ENCODE results near the gene C1orf226. TPM values are rescaled to one million over a fixed set of nuclear protein-coding genes. Genes with fewer than 3 reads are reported as not detected.

The C1orf226 gene
- total RNA-seq, 1 donor from 2014 or later = not detected

DNA sequence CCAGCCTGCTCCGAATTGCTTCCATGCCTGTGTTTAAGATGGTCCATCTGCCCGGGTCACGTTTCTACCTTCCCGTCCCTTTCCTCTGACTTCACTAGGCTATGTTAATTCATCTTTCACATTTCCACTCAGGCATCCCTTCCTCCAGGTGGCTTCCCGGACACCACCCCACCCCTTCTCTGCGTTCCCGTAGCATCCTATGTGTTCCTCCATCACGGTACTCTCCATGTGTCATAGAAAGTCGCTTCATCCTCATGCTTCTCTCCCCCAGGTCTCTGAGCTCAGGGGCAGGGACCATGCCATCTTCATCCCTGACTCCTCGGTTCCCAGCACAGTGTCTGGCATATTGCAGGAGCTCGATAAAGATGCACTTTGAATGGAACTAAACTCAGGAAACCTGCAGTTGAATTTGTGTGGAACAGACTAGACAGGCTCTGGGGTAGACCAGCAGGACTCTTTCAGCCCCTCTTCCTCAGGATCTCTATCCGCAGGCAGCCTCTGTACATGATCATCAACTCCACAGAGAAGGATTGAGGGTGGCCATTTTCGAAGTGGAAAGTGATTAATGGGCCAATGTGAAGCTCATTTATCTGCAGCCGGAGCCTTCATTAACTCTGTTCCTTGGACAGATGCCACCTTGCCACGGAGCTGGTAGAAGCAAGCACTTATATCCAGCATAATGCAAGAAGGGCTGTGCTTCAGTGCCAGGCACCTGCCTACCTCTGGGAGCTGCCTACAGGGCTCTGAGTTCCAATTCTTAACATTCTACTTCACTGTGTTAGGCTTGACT, 9.1 kb downstream of the C1orf226 start:
- Mint-ChIP-seq H3K9me3 (no peaks in the 10 kb centered on the region), H3K4me1 (ENCODE audit: low read depth) (no peaks in the 10 kb centered on the region), H3K4me3 (no peak overlapping the region), H3K27ac (no peak overlapping the region), H3K36me3 (ENCODE audit: low read depth) (no peaks in the 10 kb centered on the region), H3K27me3 (ENCODE audit: insufficient read depth) (peaks cover 11% of the 10 kb centered on the region)
- intact Hi-C loops (cut with micrococcal nuclease) = loop anchor here (5.0 kb wide), 1 partner anchor 598 kb away; no protein-coding TSS in a partner anchor
- DNase-seq (ENCODE audit: low spot score) = no peak

DNA sequence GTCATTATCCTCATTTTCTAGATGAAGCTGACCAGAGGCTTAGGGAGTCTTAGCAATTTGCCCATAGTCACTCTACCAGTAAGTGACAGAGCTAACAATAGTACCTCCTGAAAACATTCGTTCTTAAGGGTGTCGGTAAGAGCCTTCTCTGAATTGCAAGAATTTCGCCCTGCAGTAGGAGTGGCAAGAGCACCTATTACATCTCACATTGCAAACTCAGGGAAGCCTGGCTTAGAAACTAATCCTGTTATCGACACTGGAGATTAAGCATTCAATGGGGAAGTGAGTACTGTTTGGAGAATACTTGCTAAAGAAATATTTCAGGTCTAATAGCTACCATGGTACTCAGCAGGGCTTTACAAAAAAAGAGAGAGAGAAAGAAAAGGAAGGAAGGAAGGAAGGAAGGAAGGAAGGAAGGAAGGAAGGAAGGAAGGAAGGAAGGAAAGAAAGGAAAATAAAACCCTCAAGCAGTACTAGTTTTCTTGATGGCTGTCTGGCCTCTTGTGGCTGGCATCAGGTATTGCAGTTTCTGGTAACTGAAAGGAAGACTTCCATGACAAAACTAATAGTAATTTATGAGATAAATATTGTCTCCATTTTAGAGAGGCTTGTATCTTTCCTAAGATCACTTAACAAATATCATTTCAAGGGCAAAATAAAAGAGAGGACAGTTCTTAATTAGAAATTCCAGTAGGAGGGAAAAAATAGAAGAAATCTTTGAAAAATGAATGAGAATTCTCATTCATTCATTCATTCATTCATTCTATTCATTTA, 10.4 kb downstream of the C1orf226 start:
- Mint-ChIP-seq H3K27me3 (ENCODE audit: insufficient read depth) (peaks cover 9% of the 10 kb centered on the region), H3K27ac (no peak overlapping the region), H3K9me3 (no peaks in the 10 kb centered on the region), H3K36me3 (ENCODE audit: low read depth) (no peaks in the 10 kb centered on the region), H3K4me3 (no peak overlapping the region), H3K4me1 (ENCODE audit: low read depth) (no peaks in the 10 kb centered on the region)
- DNase-seq (ENCODE audit: low spot score) = no peak
- intact Hi-C loops (cut with micrococcal nuclease) = loop anchor here (1.0 to 5.0 kb wide), 2 partner anchors 336 to 600 kb away; no protein-coding TSS in a partner anchor

DNA sequence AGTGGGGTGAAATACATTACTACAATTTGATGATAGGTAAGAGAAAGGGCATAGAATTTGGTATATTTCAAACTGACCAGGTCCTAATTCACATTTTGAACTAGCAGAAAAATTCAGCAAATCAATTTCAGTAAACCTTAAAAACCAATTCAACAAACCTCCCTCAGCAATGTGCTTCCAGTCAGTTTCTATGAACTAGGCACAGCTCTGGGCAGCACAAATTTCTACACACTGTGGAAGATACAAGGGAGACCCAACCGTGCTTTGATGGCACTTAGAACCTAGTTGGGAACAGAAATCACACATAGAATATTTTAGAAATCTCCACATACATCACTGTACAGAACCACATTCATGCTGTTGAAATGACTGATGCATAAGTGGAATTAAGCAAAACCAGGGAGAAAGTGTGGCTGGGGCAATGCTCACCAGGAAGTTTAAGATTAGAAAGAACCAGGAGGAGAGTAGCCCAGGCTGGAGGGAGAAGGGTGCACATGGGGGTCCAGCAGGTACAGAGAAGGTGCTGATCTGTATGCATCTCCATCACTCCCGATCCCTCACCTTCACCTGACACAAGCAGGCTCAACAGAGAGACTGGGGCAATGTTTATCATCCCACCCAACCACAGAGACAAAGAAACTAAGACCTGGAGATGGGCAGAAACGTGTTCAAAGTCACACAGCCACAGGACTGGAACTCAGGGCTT, 14.8 kb downstream of the C1orf226 start:
- no peak for DNase-seq (ENCODE audit: low spot score)
- Mint-ChIP-seq H3K27me3 (ENCODE audit: insufficient read depth) (peaks cover 9% of the 10 kb centered on the region), H3K4me3 (no peak overlapping the region), H3K4me1 (ENCODE audit: low read depth) (no peaks in the 10 kb centered on the region), H3K9me3 (no peaks in the 10 kb centered on the region), H3K27ac (no peak overlapping the region), H3K36me3 (ENCODE audit: low read depth) (no peaks in the 10 kb centered on the region)
- intact Hi-C loops (cut with micrococcal nuclease) = no loop called here

DNA sequence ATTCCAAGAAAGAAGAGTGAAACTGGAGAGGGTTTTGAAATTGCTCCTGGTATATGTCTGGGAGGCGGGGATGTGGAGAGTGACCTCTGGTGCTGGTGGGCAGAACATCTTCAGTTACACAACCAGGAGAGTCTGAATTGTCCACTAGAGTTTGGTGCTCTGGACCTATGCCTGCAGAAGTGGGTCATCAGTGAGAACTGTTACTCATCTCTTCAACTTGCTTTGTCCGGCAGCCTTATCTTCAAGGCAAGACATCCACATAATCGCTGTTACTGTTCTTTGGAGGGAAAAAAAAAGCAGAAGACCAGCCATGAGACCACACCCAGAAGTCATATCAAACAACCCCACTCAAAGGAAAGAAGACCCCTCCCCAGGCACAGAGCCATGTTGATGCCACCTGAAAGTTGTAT, 15.5 kb downstream of the C1orf226 start:
- intact Hi-C loops (cut with micrococcal nuclease) = no loop called here
- no peak overlapping the region for H3K4me3 Mint-ChIP-seq

DNA sequence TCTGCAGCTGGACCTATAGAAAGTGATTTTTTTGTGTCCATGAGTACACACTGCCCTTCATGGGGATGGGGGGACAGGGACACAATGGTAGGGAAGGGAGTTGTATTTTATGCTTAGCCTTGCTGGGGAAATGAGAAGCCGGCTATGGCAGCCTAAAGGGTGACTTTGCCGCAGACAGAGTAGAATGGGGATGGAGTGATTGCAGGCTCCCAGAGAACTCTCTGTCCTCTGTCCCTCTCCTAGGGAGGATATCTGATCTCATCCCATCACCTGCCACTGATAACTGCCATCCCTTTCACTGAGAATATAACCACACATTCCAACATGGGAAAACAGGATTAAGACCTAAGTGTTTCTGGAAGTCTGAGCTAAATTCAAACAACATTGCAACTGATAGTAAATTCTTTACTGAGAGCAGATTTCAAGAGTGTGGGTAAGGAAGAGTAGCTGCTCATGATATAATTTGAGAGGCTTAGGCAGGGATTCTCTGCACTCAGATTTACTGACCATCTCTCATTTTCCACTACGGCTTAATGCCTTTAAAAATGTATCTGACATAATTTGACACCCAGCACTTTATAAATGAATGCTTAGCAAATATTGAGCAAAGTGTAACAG, 16.5 kb downstream of the C1orf226 start:
- DNase-seq (ENCODE audit: low spot score) = no peak
- H3K36me3 Mint-ChIP-seq (ENCODE audit: low read depth) = no peaks in the 10 kb centered on the region
- no peaks in the 10 kb centered on the region for H3K4me1 Mint-ChIP-seq (ENCODE audit: low read depth)
- intact Hi-C loops (cut with micrococcal nuclease) = no loop called here
- no peaks in the 10 kb centered on the region for H3K9me3 Mint-ChIP-seq
- peaks cover 7% of the 10 kb centered on the region for H3K27me3 Mint-ChIP-seq (ENCODE audit: insufficient read depth)
- H3K4me3 Mint-ChIP-seq = no peak overlapping the region
- H3K27ac Mint-ChIP-seq = no peak overlapping the region

More for the DNA sequence above, 15.5 kb downstream of the C1orf226 start:
- Mint-ChIP-seq H3K36me3 (ENCODE audit: low read depth) (no peaks in the 10 kb centered on the region), H3K27ac (no peak overlapping the region), H3K27me3 (ENCODE audit: insufficient read depth) (peaks cover 9% of the 10 kb centered on the region), H3K9me3 (no peaks in the 10 kb centered on the region), H3K4me1 (ENCODE audit: low read depth) (no peaks in the 10 kb centered on the region)
- DNase-seq (ENCODE audit: low spot score) = no peak

DNA sequence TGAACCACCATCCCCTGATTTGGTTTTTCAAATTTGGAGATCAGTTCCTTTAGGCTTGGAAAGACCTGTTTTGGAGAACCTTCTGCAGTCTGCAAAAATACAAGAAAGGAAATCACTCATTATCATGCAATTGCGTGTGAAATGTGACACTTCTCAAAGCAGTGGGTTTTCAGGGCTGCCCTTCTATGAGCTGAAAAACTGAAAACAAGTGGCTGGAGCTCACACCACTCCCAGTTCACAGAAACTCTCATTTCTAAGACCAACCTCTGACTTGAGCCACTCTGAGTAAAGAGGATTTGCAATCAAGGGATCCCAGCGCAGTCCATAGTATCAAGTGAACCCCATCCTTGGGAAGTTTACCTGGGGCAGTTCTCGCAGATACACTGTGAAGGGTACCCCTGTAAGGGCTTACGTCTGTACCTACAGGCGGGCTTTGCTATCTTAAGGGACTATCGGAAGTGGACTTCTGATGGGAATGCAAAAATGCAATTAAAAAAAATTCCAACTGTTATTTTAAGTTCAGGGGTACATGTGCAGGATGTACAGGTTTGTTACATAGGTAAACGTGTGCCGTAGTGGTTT, 17.6 kb downstream of the C1orf226 start:
- Mint-ChIP-seq H3K27me3 (ENCODE audit: insufficient read depth) (peaks cover 7% of the 10 kb centered on the region), H3K4me3 (no peak overlapping the region)
- intact Hi-C loops (cut with micrococcal nuclease) = no loop called here

DNA sequence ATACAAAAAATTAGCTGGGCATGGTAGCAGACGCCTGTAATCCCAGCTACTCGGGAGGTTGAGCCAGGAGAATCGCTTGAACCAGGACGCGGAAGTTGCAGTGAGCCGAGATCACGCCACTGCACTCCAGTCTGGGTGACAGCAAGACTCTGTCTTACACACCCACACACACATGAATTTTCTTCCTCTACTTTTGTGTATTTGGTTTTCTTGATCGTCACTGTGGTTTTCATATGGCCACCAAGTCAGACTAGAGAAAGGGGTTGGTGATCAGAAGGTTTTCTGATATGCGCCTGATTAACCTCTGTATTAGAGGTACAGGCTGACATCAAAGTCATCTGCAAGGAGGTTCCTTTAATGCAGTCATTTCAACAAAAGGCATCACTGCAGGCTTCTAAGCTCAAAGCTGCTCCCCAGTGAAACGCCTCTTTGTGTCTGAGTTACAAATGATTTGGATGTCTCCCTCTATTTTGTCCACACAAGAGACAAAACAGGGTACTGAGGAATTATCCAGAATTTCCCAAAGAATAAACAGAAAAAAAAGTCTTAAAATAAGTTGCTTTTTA, 19.3 kb downstream of the C1orf226 start:
- Mint-ChIP-seq H3K4me3 (no peak overlapping the region), H3K27ac (no peak overlapping the region), H3K36me3 (ENCODE audit: low read depth) (no peaks in the 10 kb centered on the region), H3K9me3 (no peaks in the 10 kb centered on the region), H3K27me3 (ENCODE audit: insufficient read depth) (peaks cover 9% of the 10 kb centered on the region), H3K4me1 (ENCODE audit: low read depth) (no peaks in the 10 kb centered on the region)
- no peak for DNase-seq (ENCODE audit: low spot score)
- intact Hi-C loops (cut with micrococcal nuclease) = no loop called here

More for the DNA sequence above, 17.6 kb downstream of the C1orf226 start:
- no peak for DNase-seq (ENCODE audit: low spot score)
- Mint-ChIP-seq H3K27ac (no peak overlapping the region), H3K36me3 (ENCODE audit: low read depth) (no peaks in the 10 kb centered on the region), H3K9me3 (no peaks in the 10 kb centered on the region), H3K4me1 (ENCODE audit: low read depth) (no peaks in the 10 kb centered on the region)

DNA sequence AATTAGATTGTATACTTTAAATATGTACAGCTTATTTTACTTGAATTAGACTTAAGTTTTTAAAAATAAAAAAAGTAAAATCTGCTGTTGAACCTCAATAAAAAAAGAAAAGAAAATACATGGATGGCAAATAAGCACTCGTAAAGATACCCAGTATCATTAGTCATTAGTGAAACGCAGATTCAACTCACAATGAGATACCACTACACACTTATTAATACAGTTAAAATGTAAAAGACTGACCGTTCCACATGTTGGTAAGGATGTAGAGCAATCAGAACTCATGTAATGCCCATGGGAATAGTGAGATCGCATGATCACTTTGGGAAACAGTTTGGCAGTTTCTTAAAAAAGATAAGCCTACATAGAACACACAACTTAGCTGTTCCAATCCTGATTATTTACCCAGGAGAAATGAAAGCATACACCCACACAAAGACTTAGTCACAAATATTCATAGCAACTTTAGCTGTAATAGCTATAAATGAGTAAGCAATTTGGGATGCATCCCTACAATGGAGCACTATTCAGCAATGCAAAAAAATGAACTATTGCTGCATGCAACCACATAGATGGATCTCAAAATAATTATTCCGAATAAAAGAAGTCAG, 23.1 kb downstream of the C1orf226 start:
- no peak overlapping the region for H3K27ac Mint-ChIP-seq

DNA sequence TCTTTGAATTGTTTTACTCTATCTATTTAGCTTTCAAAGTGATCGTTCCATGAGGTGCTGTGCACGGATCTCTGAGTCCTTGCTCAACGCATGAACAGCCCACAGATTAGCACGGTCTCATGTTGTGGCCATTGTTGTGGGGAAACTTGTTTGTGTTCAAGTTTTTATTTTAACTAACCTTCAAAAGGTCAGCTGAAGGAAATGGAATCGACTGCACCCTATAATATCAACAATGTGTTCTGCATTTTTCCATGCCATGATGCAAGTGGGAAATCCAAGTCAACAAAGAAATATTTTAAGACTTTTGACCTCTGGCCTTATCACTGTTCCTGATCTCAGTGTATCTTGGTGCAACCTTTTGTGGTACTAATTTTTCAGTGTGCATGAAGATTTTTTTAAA, 24.3 kb downstream of the C1orf226 start:
- H3K4me1 Mint-ChIP-seq (ENCODE audit: low read depth) = no peaks in the 10 kb centered on the region
- no peaks in the 10 kb centered on the region for H3K9me3 Mint-ChIP-seq
- H3K36me3 Mint-ChIP-seq (ENCODE audit: low read depth) = no peaks in the 10 kb centered on the region
- peaks cover 8% of the 10 kb centered on the region for H3K27me3 Mint-ChIP-seq (ENCODE audit: insufficient read depth)
- no peak overlapping the region for H3K4me3 Mint-ChIP-seq
- H3K27ac Mint-ChIP-seq = no peak overlapping the region
- DNase-seq (ENCODE audit: low spot score) = no peak
- intact Hi-C loops (cut with micrococcal nuclease) = no loop called here

More for the DNA sequence above, 23.1 kb downstream of the C1orf226 start:
- Mint-ChIP-seq H3K4me1 (ENCODE audit: low read depth) (no peaks in the 10 kb centered on the region), H3K36me3 (ENCODE audit: low read depth) (no peaks in the 10 kb centered on the region), H3K4me3 (no peak overlapping the region), H3K9me3 (no peaks in the 10 kb centered on the region), H3K27me3 (ENCODE audit: insufficient read depth) (peaks cover 10% of the 10 kb centered on the region)
- DNase-seq (ENCODE audit: low spot score) = no peak
- intact Hi-C loops (cut with micrococcal nuclease) = no loop called here

DNA sequence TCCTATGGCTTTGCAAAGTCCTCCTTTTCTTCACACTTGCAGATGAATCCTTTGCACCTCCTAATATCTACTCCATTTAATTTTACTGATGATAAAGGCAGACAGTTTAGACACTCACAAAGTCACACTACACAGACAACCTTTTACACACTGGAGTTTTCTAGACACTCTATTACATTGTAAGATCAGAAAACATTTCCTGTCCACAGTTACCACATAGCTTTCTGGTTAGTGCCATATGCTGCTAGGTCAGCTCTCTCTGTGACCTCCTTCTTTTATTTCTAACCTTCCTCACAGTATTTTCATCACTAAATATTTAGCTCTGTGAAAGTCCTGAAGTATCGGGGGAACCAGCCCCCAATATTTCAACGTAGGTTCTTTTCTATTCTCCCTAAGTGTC, 25.3 kb downstream of the C1orf226 start:
- no peaks in the 10 kb centered on the region for H3K9me3 Mint-ChIP-seq
- H3K27ac Mint-ChIP-seq = no peak overlapping the region
- intact Hi-C loops (cut with micrococcal nuclease) = no loop called here
- H3K4me3 Mint-ChIP-seq = no peak overlapping the region
- H3K4me1 Mint-ChIP-seq (ENCODE audit: low read depth) = no peaks in the 10 kb centered on the region
- peaks cover 10% of the 10 kb centered on the region for H3K27me3 Mint-ChIP-seq (ENCODE audit: insufficient read depth)
- no peak for DNase-seq (ENCODE audit: low spot score)
- H3K36me3 Mint-ChIP-seq (ENCODE audit: low read depth) = no peaks in the 10 kb centered on the region

DNA sequence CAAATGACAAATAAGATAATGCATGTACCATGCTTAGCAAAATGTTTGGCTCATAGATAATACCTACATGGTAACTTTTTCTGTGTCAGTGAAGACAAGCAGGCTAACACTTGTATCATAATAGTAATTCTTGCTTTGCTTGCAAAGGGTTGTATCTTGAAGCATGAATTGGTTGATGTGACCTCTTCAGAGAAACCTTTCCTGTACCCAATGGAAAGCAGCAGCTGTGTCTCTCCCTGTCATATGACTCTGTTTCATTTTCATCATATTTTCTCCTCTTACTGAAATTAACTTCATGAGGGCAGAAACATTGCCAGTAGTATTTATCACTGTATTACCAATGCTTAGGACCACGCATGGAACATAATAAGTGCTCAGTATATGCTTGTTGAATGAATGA, 26.0 kb downstream of the C1orf226 start:
- intact Hi-C loops (cut with micrococcal nuclease) = no loop called here

DNA sequence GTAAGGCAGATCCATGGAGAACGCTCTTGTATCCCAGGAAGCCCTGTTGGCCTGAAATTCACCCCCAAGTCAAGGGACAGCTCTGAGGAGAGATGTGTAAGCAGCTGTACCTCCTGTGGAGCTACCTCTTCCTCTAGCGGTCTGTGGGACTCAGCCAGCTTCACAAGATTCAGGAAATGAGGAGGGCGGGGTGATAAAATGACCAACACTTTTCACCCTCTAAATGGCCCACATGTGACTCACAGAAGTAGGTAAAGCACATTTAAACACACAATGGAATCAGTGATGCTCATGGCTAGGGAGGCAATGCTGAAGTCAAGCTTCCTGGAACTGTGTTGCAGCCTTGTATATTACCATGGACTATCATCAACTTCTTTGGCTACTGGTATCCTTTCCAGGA, 30.5 kb downstream of the C1orf226 start, which contains the start of gene SH2D1B:
TSS of gene SH2D1B (minus strand) at position 135 of the 400 bp plus-strand sequence. CDS start at position 15, 120 bp downstream.
- intact Hi-C loops (cut with micrococcal nuclease) = no loop called here
- Mint-ChIP-seq H3K4me1 (ENCODE audit: low read depth) (no peaks in the 10 kb centered on the region), H3K27me3 (ENCODE audit: insufficient read depth) (peaks cover 14% of the 10 kb centered on the region), H3K4me3 (no peak within 1 kb of the TSS), H3K36me3 (ENCODE audit: low read depth) (no peaks in the 10 kb centered on the region), H3K9me3 (no peaks in the 10 kb centered on the region), H3K27ac (no peak within 1 kb of the TSS)
- DNase-seq (ENCODE audit: low spot score) = no peak

More for the DNA sequence above, 26.0 kb downstream of the C1orf226 start:
- no peak overlapping the region for H3K4me3 Mint-ChIP-seq
- no peak for DNase-seq (ENCODE audit: low spot score)
- no peak overlapping the region for H3K27ac Mint-ChIP-seq
- no peaks in the 10 kb centered on the region for H3K36me3 Mint-ChIP-seq (ENCODE audit: low read depth)
- peaks cover 10% of the 10 kb centered on the region for H3K27me3 Mint-ChIP-seq (ENCODE audit: insufficient read depth)
- no peaks in the 10 kb centered on the region for H3K9me3 Mint-ChIP-seq
- no peaks in the 10 kb centered on the region for H3K4me1 Mint-ChIP-seq (ENCODE audit: low read depth)

Measured in activated T-helper 1 cell treated with anti-CD3 and anti-CD28 coated beads, Interleukin-12 subunit alpha, Interleukin-12 subunit beta, Interleukin-2, Interleukin-4 antibody, amounts not matched to agents 30 ng/mL and 10 ng/mL and 1 ng/mL, durations not matched to agents 14 hours and 24 hours and 36 hours (primary cell).